Bronchial epithelial cell (primary cell): ENCODE measurements around the gene RIMBP2. TPM values are rescaled to one million over a fixed set of nuclear protein-coding genes. Genes with fewer than 3 reads are reported as not detected.

Source experiments
- DNase-seq: peaks from one replicate; pipeline ENCODE4 v3.0.0-alpha.2; 2010; ENCODE audit warnings: low read depth
- FAIRE-seq: peaks from 2 replicates; lab custom pipeline; 2011; peaks lifted over from hg19 to GRCh38; lab: Jason Lieb, UNC
- H3K27me3 ChIP-seq: 2 replicates; pipeline ENCODE4 v1.5.1; 2011; ENCODE audit warnings: low read length; ENCODE audit not compliant: control insufficient read depth, insufficient read depth
- H3K36me3 ChIP-seq: 2 replicates; pipeline ENCODE4 v1.5.1; 2011; ENCODE audit warnings: low read length; ENCODE audit not compliant: control insufficient read depth, insufficient read depth
- H3K4me3 ChIP-seq: 2 replicates; pipeline ENCODE4 v1.5.1; 2011; ENCODE audit warnings: mild to moderate bottlenecking, low read depth, low read length, control low read depth
- total RNA-seq: library from RNA; depleted of rRNA; stranded (reverse); fragments of >200 nt; gene quantifications from 2 replicates; pipeline ENCODE4 v1.2.1, GENCODE V29; 2014
- TF ChIP-seq, protein P1 (sequence below): IDR thresholded peaks from 2 replicates; pipeline ENCODE4 v1.5.1; 2011; ENCODE audit warnings: mild to moderate bottlenecking, moderate library complexity, low read length, control low read depth, inconsistent platforms; ENCODE audit not compliant: insufficient read depth, severe bottlenecking

RIMBP2 gene
- total RNA-seq, 1 donor from 2014 or later = not detected

DNA sequence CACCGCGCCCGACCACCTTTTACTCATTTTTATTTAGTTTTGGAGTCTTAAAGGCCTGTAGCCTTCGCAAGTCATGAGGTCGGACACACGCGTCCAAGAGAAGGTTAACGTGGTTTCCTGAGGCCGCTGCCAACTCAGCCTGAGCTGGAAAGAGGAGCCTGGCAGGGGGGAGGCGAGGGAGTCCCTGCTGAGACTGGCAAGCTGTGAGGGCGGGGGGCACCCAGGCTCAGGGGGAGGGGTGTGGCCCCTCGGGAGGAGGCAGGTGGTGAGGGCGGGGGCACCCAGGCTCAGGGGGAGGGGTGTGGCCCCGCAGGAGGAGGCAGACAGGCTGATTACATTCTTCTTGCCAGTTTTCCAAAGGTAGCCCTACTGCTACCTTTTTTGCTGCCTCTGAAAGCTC lies 235.2 kb downstream of the RIMBP2 start:
- no peak for FAIRE-seq
- Histone ChIP-seq H3K36me3 (no peaks in the 10 kb centered on the region), H3K4me3 (no peak overlapping the region), H3K27me3 (no peaks in the 10 kb centered on the region)
- TF ChIP-seq, protein P1, sequence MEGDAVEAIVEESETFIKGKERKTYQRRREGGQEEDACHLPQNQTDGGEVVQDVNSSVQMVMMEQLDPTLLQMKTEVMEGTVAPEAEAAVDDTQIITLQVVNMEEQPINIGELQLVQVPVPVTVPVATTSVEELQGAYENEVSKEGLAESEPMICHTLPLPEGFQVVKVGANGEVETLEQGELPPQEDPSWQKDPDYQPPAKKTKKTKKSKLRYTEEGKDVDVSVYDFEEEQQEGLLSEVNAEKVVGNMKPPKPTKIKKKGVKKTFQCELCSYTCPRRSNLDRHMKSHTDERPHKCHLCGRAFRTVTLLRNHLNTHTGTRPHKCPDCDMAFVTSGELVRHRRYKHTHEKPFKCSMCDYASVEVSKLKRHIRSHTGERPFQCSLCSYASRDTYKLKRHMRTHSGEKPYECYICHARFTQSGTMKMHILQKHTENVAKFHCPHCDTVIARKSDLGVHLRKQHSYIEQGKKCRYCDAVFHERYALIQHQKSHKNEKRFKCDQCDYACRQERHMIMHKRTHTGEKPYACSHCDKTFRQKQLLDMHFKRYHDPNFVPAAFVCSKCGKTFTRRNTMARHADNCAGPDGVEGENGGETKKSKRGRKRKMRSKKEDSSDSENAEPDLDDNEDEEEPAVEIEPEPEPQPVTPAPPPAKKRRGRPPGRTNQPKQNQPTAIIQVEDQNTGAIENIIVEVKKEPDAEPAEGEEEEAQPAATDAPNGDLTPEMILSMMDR = no peak
- no peak for DNase-seq

DNA sequence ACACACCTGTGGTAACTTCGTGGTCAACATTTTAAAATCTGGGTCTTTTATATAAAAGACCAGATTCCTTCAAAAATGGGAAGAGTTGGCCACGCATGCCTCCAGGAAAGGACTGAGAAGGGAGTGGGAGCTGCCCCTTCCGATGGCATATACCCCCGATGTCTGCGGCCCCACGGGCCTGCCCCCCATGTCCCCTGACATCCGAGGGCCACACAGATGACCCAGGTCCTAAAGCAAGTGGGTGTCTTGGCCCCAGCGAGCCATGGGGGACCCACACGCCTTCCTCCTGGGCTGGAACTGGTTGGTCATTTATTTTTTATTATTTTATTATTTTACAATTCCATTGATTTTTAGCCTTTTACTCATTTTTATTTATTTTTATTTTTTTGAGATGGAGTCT lies 235.9 kb downstream of the RIMBP2 start:
- no peak overlapping the region for H3K4me3 ChIP-seq
- FAIRE-seq (no peak), DNase-seq (no peak)
- H3K27me3 ChIP-seq = no peaks in the 10 kb centered on the region
- TF ChIP-seq, protein P1 = no peak
- no peaks in the 10 kb centered on the region for H3K36me3 ChIP-seq

DNA sequence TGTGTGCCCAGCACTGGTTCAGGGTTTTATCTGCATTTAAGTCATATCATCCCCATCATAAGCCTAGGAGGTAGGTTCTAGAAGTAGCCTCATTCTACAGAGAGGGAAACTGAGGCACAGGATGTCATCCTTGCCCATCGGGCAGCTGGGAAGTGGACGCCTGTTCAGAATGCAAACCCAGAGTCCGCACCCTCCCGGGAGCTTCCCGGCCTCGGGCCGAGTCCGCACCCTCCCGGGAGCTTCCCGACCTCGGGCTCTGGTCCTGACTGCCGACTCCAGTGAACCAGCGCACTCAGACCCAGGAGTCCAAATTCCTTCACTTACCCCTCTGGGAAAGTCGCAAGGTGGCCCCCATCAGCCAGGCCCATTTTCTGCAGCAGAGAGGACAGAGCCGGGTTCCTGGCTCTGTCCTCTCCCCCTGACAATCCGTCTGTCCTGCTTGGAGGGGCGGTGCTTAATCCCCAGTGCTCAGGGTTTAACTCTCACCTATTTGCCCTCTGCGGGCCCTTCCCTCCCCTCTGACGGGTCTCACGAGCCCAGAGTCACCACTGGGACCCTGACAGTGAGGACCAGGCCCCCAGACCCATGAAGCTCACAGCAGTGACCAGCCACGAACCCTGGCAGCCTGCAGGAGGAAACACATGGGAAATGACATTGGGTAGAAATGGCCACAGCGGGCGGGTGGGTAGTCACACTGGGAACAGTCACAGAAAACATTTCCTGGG lies 236.5 kb downstream of the RIMBP2 start:
- no peaks in the 10 kb centered on the region for H3K36me3 ChIP-seq
- DNase-seq = no peak
- FAIRE-seq = no peak
- TF ChIP-seq, protein P1 = no peak
- no peaks in the 10 kb centered on the region for H3K27me3 ChIP-seq
- no peak overlapping the region for H3K4me3 ChIP-seq

DNA sequence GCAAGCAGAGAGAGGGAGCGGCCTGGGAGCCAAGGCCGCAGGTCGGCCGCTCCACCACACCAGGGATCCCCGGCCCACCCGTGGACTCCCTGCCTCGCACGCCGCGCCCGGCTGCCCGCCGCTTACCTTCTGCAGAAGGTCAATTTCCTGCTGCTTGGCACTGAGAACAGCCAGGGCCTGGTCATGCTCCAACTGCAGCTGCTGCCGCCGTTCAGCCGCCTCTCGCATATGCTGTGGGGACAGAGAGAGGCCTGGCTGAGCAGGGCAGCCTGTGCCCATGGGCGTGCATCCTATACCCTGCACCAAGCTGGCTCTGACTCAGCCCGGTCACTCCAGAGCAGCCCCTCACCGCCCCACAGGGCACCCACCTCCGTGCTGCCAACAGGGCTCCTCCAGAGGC lies 237.3 kb downstream of the RIMBP2 start:
- H3K27me3 ChIP-seq = no peaks in the 10 kb centered on the region
- TF ChIP-seq, protein P1 = no peak
- no peak for FAIRE-seq
- no peak for DNase-seq
- no peak overlapping the region for H3K4me3 ChIP-seq
- no peaks in the 10 kb centered on the region for H3K36me3 ChIP-seq

DNA sequence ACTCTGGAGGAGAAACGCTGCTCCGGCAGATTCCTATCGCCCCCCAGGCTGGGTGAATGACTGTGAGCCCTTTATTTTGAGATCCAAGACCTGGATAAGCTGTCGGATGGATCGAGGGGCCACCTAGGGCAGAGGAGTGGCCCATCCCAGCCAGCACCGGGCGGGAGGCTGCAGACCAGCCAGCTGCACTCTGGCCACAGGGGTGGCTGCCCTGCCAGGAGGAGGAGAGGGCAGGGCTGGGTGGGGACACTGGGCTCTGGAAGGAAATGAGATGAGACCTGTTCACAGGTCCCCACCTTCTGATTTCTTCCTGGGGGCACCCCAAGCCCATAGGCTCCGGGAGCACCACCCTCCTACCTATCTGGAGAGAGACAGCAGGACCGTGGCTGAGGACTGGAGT lies 238.4 kb downstream of the RIMBP2 start:
- TF ChIP-seq, protein P1 = no peak
- DNase-seq (no peak), FAIRE-seq (no peak)
- no peaks in the 10 kb centered on the region for H3K27me3 ChIP-seq
- no peaks in the 10 kb centered on the region for H3K36me3 ChIP-seq
- no peak overlapping the region for H3K4me3 ChIP-seq

DNA sequence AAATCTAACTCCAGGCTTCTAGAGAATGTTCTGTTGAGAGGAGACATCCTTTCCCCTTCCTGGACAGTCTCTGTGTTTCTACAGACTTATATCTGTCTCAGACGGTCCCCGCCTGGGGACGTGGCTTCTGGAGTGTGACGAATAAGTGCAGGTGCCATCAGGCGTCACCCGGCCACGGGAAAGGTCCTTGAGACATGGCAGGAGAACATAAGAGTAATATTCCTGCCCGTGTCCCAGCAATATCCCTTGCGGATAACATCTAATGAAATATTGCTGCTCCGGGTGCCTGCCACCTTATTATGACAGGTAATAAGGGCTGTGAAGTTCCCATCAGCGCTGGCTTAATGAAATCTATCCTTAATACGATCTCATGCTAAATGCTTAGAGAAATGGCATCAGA lies 238.8 kb downstream of the RIMBP2 start:
- no peaks in the 10 kb centered on the region for H3K27me3 ChIP-seq
- H3K4me3 ChIP-seq = no peak overlapping the region
- TF ChIP-seq, protein P1 = no peak
- no peak for DNase-seq
- FAIRE-seq = no peak
- no peaks in the 10 kb centered on the region for H3K36me3 ChIP-seq
